Stimulated activated naive CD8-positive, alpha-beta T cell treated with anti-CD3 and anti-CD28 coated beads, Interleukin-15, amount 100 ng/mL, for 72 hours (primary cell): Measurements from ENCODE around the gene PCTP.

Source experiments
- ATAC-seq: fragments of 150-1000 bp; cut with Tn5 transposase; 2 replicates; pipeline ENCODE4 v1.10.0; 2021; ENCODE audit warnings: mild to moderate bottlenecking, moderate library complexity
- DNase-seq, 2 donors: peaks; one replicate each; pipeline ENCODE4 v3.0.0; 2021 to 2022
- H3K27ac Mint-ChIP-seq, 2 donors: one replicate each; pipeline ENCODE4 v1.8.0; 2022; ENCODE audit warnings: mild to moderate bottlenecking in 2 of 2, mixed read lengths in 2 of 2, moderate library complexity in 2 of 2
- H3K27me3 Mint-ChIP-seq: one replicate; pipeline ENCODE4 v1.8.0; 2022; ENCODE audit warnings: mixed read lengths
- H3K4me1 Mint-ChIP-seq: one replicate; pipeline ENCODE4 v1.8.0; 2022; ENCODE audit warnings: mild to moderate bottlenecking, mixed read lengths
- H3K4me3 Mint-ChIP-seq, 2 donors: one replicate each; pipeline ENCODE4 v1.8.0; 2022; ENCODE audit warnings: mild to moderate bottlenecking in 2 of 2, mixed read lengths in 2 of 2, moderate library complexity in 1 of 2
- H3K9me3 Mint-ChIP-seq, 2 donors: one replicate each; pipeline ENCODE4 v1.8.0; 2022; ENCODE audit warnings: mixed read lengths in 2 of 2

PCTP gene

GRCh38 chr17:55763856-55764255 is 13.0 kb downstream of the PCTP start:
- no peaks in the 10 kb centered on the region for H3K27me3 Mint-ChIP-seq
- no peaks in the 10 kb centered on the region for H3K4me1 Mint-ChIP-seq
- no peak overlapping the region for H3K4me3 Mint-ChIP-seq
- H3K27ac Mint-ChIP-seq = no peak overlapping the region
- no peaks in the 10 kb centered on the region for H3K9me3 Mint-ChIP-seq
- no peak for DNase-seq
- no peak for ATAC-seq

GRCh38 chr17:55764610-55765009 is 13.8 kb downstream of the PCTP start:
- no peak overlapping the region for H3K4me3 Mint-ChIP-seq
- no peak for ATAC-seq
- no peak for DNase-seq
- no peak overlapping the region for H3K27ac Mint-ChIP-seq
- H3K27me3 Mint-ChIP-seq = no peaks in the 10 kb centered on the region
- no peaks in the 10 kb centered on the region for H3K9me3 Mint-ChIP-seq
- no peaks in the 10 kb centered on the region for H3K4me1 Mint-ChIP-seq

GRCh38 chr17:55765472-55765871 is 14.6 kb downstream of the PCTP start:
- Mint-ChIP-seq H3K9me3 (no peaks in the 10 kb centered on the region), H3K27ac (no peak overlapping the region), H3K27me3 (no peaks in the 10 kb centered on the region), H3K4me3 (no peak overlapping the region), H3K4me1 (no peaks in the 10 kb centered on the region)
- ATAC-seq (no peak), DNase-seq (no peak)

GRCh38 chr17:55768936-55769624 is 18.2 kb downstream of the PCTP start:
- no peaks in the 10 kb centered on the region for H3K9me3 Mint-ChIP-seq
- H3K4me1 Mint-ChIP-seq = no peaks in the 10 kb centered on the region
- H3K27ac Mint-ChIP-seq = no peak overlapping the region
- ATAC-seq (no peak), DNase-seq (no peak)
- H3K27me3 Mint-ChIP-seq = no peaks in the 10 kb centered on the region
- no peak overlapping the region for H3K4me3 Mint-ChIP-seq

DNA sequence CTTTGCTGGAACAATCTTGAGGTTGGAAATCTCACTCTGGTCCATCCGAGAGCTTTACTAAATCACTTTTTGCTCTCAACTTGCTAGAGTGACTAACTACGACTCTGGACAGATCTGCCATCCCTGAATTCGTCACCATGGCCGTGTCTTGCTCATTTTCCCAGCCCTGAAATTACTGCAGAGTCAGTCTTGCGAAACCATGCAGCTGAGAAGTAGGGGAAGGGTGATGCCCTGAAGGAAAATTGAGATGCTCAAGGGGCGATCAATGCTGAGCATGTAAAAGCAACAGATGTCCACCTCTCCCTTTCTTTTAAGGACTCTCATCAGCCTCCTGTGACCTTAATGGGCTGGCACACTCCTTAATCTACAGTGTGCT is 18.8 kb downstream of the PCTP start:
- Mint-ChIP-seq H3K4me3 (no peak overlapping the region), H3K9me3 (no peaks in the 10 kb centered on the region)

GRCh38 chr17:55770196-55770870 is 19.5 kb downstream of the PCTP start:
- H3K9me3 Mint-ChIP-seq = no peaks in the 10 kb centered on the region
- ATAC-seq = no peak
- H3K4me1 Mint-ChIP-seq = no peaks in the 10 kb centered on the region
- no peak overlapping the region for H3K4me3 Mint-ChIP-seq
- H3K27me3 Mint-ChIP-seq = no peaks in the 10 kb centered on the region
- no peak for DNase-seq
- H3K27ac Mint-ChIP-seq = no peak overlapping the region

More for the DNA sequence above, 18.8 kb downstream of the PCTP start:
- DNase-seq (no peak), ATAC-seq (no peak)
- H3K4me1 Mint-ChIP-seq = no peaks in the 10 kb centered on the region
- H3K27ac Mint-ChIP-seq = no peak overlapping the region
- H3K27me3 Mint-ChIP-seq = no peaks in the 10 kb centered on the region

DNA sequence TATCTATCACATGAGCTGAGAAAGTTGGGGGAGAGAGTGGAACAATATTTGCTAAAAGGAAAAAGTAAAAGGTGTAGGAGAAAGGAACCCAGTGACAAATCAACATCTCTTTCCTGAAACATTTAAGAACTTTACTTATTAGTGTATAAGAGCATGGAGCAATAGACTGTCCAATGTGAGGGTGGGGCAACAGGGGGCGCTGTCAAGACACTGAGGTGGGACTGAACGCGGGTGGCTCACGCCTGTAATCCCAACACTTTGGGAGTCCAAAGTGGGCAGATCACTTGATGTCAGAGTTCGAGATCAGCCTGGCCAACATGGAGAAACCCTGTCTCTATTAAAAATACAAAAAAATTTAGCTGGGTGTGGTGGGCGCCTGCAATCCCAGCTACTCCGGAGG is 21.2 kb downstream of the PCTP start:
- DNase-seq (no peak), ATAC-seq (no peak)
- Mint-ChIP-seq H3K27ac (no peak overlapping the region), H3K4me3 (no peak overlapping the region), H3K9me3 (no peaks in the 10 kb centered on the region), H3K27me3 (no peaks in the 10 kb centered on the region), H3K4me1 (no peaks in the 10 kb centered on the region)

DNA sequence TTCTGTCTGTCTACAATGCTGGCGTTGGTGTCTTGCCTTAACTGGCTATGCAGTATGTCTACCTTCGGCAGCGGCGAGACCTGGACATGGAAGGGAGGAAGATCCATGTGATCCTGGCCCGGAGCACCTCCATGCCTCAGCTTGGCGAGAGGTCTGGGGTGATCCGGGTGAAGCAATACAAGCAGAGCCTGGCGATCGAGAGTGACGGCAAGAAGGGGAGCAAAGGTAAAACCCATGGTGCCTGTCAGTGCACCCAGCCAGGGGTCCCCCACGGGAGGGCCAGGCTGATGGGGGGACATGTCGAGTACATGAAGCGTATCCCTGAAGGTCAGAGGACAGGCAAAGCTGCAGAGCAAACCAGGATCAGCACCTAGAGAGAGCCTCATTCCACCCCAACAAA is 22.8 kb downstream of the PCTP start:
- Mint-ChIP-seq H3K4me3 (no peak overlapping the region), H3K4me1 (no peaks in the 10 kb centered on the region), H3K9me3 (no peaks in the 10 kb centered on the region), H3K27ac (no peak overlapping the region), H3K27me3 (no peaks in the 10 kb centered on the region)
- DNase-seq (no peak), ATAC-seq (no peak)

- Mint-ChIP-seq H3K27me3 (no peaks in the 10 kb centered on the region), H3K9me3 (no peaks in the 10 kb centered on the region), H3K4me3 (no peak overlapping the region), H3K27ac (no peak overlapping the region), H3K4me1 (no peaks in the 10 kb centered on the region)
- DNase-seq (no peak), ATAC-seq (no peak)
These were observed 24.0 kb downstream of the PCTP start for GRCh38 chr17:55774846-55775271.

- no peak for ATAC-seq
- H3K9me3 Mint-ChIP-seq = no peaks in the 10 kb centered on the region
- no peak overlapping the region for H3K27ac Mint-ChIP-seq
These were observed 25.4 kb downstream of the PCTP start for GRCh38 chr17:55776271-55776670.

GRCh38 chr17:55777471-55777971 is 26.7 kb downstream of the PCTP start:
- DNase-seq (no peak), ATAC-seq (no peak)
- Mint-ChIP-seq H3K9me3 (no peaks in the 10 kb centered on the region), H3K27me3 (no peaks in the 10 kb centered on the region), H3K4me3 (no peak overlapping the region), H3K4me1 (no peaks in the 10 kb centered on the region), H3K27ac (no peak overlapping the region)

More at GRCh38 chr17:55776271-55776670, 25.4 kb downstream of the PCTP start:
- Mint-ChIP-seq H3K4me3 (no peak overlapping the region), H3K27me3 (no peaks in the 10 kb centered on the region), H3K4me1 (no peaks in the 10 kb centered on the region)
- no peak for DNase-seq

GRCh38 chr17:55778389-55779118 is 27.7 kb downstream of the PCTP start:
- Mint-ChIP-seq H3K4me1 (no peaks in the 10 kb centered on the region), H3K4me3 (no peak overlapping the region), H3K9me3 (no peaks in the 10 kb centered on the region), H3K27me3 (no peaks in the 10 kb centered on the region), H3K27ac (no peak overlapping the region)
- DNase-seq (no peak), ATAC-seq (no peak)

DNA sequence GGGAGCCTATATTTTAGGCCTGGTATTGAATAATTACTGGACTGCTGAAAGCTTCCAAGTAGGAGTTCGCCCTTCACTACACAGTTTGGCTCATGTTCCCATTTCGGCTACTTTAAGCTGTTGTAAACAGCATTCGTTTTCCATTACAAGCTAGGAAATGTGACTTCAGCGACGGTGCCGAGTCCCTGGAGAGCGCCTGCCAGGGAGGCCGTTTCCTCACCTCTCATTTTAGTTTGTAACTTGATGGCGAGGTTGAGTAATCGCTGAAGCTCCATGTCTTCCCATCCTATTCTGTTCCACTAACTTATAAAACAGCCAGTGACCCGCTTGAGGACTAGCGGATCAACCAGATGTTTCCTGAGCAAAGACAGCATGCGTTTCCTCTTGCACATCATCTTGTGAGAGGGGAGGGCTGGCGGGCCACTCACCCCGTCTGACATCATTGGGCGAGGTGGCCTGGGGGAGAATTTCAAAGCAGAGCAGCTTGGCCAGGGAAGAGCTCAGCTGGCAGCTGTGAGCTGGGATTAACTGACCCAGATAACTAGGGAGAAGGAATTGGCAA is 32.9 kb downstream of the PCTP start:
- H3K27me3 Mint-ChIP-seq = no peaks in the 10 kb centered on the region
- H3K4me3 Mint-ChIP-seq = no peak overlapping the region
- no peaks in the 10 kb centered on the region for H3K4me1 Mint-ChIP-seq
- H3K9me3 Mint-ChIP-seq = no peaks in the 10 kb centered on the region
- H3K27ac Mint-ChIP-seq = no peak overlapping the region
- ATAC-seq (no peak), DNase-seq (no peak)

DNA sequence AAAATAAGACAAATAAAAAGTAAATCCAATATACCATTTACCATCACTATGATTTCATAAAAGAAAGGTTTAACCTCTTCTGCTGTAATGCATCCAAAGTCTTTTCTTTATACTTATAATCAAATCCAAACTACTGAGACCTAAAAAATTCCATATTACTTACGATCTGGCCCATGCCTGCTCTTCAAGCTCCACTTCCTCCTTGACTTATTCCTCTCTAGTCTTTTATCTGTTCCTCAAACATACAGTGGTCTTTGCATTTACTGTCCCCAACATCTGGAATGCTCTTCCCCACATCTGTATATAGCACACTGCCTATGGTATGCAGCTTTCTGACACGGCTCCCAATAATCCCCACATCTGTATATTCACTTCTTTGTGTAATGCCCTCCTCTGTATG is 33.8 kb downstream of the PCTP start:
- H3K27me3 Mint-ChIP-seq = peaks cover 7% of the 10 kb centered on the region
- ATAC-seq (no peak), DNase-seq (no peak)
- no peaks in the 10 kb centered on the region for H3K4me1 Mint-ChIP-seq
- no peak overlapping the region for H3K27ac Mint-ChIP-seq
- H3K9me3 Mint-ChIP-seq = no peaks in the 10 kb centered on the region
- no peak overlapping the region for H3K4me3 Mint-ChIP-seq

- Mint-ChIP-seq H3K4me3 (no peak overlapping the region), H3K27me3 (peaks cover 8% of the 10 kb centered on the region), H3K4me1 (no peaks in the 10 kb centered on the region), H3K9me3 (no peaks in the 10 kb centered on the region), H3K27ac (peak overlapping the region in 1 of 2 donors; percentile 24)
- ATAC-seq (no peak), DNase-seq (no peak)
These were observed 34.3 kb downstream of the PCTP start for GRCh38 chr17:55785181-55785580.

DNA sequence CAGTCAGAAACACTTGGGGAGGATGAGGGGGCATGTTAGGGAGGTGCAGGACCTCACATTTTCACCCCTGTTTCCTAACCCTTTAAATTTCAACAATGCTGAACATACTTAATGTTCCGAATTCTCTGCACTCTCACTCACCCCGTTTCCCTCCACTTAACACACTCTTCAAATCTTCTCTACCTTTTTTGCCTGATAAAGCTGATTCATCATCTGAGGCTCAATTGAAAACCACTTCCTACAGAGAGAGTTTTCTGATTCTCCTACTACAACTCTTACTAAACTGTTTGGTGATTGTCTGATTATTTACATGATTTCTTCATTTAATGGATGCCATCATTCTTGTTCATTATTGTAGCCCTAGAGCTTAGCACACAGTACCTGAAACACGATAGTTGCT is 42.4 kb downstream of the PCTP start:
- DNase-seq (no peak), ATAC-seq (no peak)
- H3K4me1 Mint-ChIP-seq = no peaks in the 10 kb centered on the region
- no peaks in the 10 kb centered on the region for H3K9me3 Mint-ChIP-seq
- no peak overlapping the region for H3K4me3 Mint-ChIP-seq
- no peak overlapping the region for H3K27ac Mint-ChIP-seq
- H3K27me3 Mint-ChIP-seq = peaks cover 23% of the 10 kb centered on the region
